B cell (primary cell): Measurements from ENCODE around the gene GTF2A1. TPM values are rescaled to one million over a fixed set of nuclear protein-coding genes. Genes with fewer than 3 reads are reported as not detected.
A peak's percentile ranks its signal among the peaks of the same experiment; 100 is the strongest.

Experiments used
- ATAC-seq: fragments of 200-7000 bp; cut with Tn5 transposase; one replicate; pipeline ENCODE4 v1.10.0; 2021; ENCODE audit warnings: low read depth, mild to moderate bottlenecking, moderate number of reproducible peaks, moderate library complexity
- CTCF ChIA-PET: fragments of 350-600 bp; sonication (Branson Sonifier 250); formaldehyde crosslinking; loops from one replicate; lab custom pipeline; 2021; ENCODE audit warnings: antibody characterized with exemption, inconsistent platforms; lab: Charles Lee
- POLR2A ChIA-PET: fragments of 350-600 bp; sonication (Branson Sonifier 250); formaldehyde crosslinking; loops from one replicate; lab custom pipeline; 2021; ENCODE audit warnings: antibody characterized with exemption; lab: Charles Lee
- DNase-seq: peaks from one replicate; pipeline ENCODE4 v3.0.0; 2013
- H2AFZ ChIP-seq: 2 replicates; pipeline ENCODE4 v1.6.1; 2012; ENCODE audit warnings: mild to moderate bottlenecking, low read depth, low read length; ENCODE audit not compliant: insufficient read depth, poor library complexity, severe bottlenecking
- H3K27ac ChIP-seq, 2 donors: 1 replicate in 1 of 2; 2 replicates in 1 of 2; pipeline ENCODE4 v1.5.1; 2012 to 2013; ENCODE audit warnings: low read length in 2 of 2, mild to moderate bottlenecking in 2 of 2, moderate library complexity in 1 of 2
- H3K27me3 ChIP-seq, 4 experiments: fragments of 200-600 bp in 1 of 4; sonication (generic) in 1 of 4; replicated peaks in 1 of 4; 1 replicate in 2 of 4; 2 replicates in 2 of 4; pipeline versions ENCODE4 v1.6.1 to v1.7.0; 2013 to 2016; ENCODE audit warnings: low read length in 3 of 4, mild to moderate bottlenecking in 2 of 4, mixed read lengths in 1 of 4, moderate library complexity in 1 of 4; ENCODE audit not compliant: insufficient read depth in 4 of 4, control insufficient read depth in 3 of 4; ENCODE audit errors: control extremely low read depth in 1 of 4
- H3K36me3 ChIP-seq, 2 experiments: replicated peaks in 1 of 2; 1 replicate in 1 of 2; 2 replicates in 1 of 2; pipeline versions ENCODE4 v1.6.1 to v1.7.1; 2013; ENCODE audit warnings: low read length in 1 of 2; ENCODE audit not compliant: insufficient read depth in 2 of 2, control insufficient read depth in 1 of 2; ENCODE audit errors: control extremely low read depth in 1 of 2, extremely low read depth in 1 of 2
- H3K4me1 ChIP-seq, 2 donors: fragments of 200-600 bp in 1 of 2; sonication (generic) in 1 of 2; 1 replicate in 1 of 2; 2 replicates in 1 of 2; pipeline versions ENCODE4 v1.5.1 to v1.6.1; 2013 to 2017; ENCODE audit warnings: low read length in 2 of 2; ENCODE audit not compliant: control insufficient read depth in 2 of 2, insufficient read depth in 2 of 2
- H3K4me2 ChIP-seq: replicated peaks from 2 replicates; pipeline ENCODE3; 2012; ENCODE audit warnings: mild to moderate bottlenecking, low read depth, low read length; ENCODE audit not compliant: poor library complexity, severe bottlenecking
- H3K4me3 ChIP-seq, 5 experiments: fragments of 200-600 bp in 1 of 5; sonication (generic) in 1 of 5; 1 replicate in 3 of 5; 2 replicates in 2 of 5; pipeline versions ENCODE4 v1.5.1 to v1.7.0; 2011 to 2016; ENCODE audit warnings: low read length in 4 of 5, mild to moderate bottlenecking in 4 of 5, low read depth in 2 of 5, control low read depth in 1 of 5, moderate library complexity in 1 of 5; ENCODE audit not compliant: insufficient read depth in 1 of 5; ENCODE audit errors: control extremely low read depth in 1 of 5, extremely low read depth in 1 of 5
- H3K79me2 ChIP-seq: fragments of 200-600 bp; sonication (generic); one replicate; pipeline ENCODE4 v1.6.0; 2016; ENCODE audit warnings: low read length; ENCODE audit not compliant: control insufficient read depth, insufficient read depth
- H3K9ac ChIP-seq: fragments of 200-600 bp; sonication (generic); 2 replicates; pipeline ENCODE4 v1.6.1; 2017; ENCODE audit warnings: mild to moderate bottlenecking, low read length, moderate library complexity
- H3K9me3 ChIP-seq, 3 donors: one replicate each; pipeline versions ENCODE4 v1.6.1 to v1.7.1; 2013; ENCODE audit warnings: low read length in 2 of 3; ENCODE audit not compliant: control insufficient read depth in 2 of 3, insufficient read depth in 1 of 3; ENCODE audit errors: control extremely low read depth in 1 of 3
- H4K20me1 ChIP-seq: 2 replicates; pipeline ENCODE4 v1.6.0; 2012; ENCODE audit warnings: mild to moderate bottlenecking, low read length; ENCODE audit not compliant: insufficient read depth, control insufficient read depth, poor library complexity, severe bottlenecking
- H3K27ac Mint-ChIP-seq: one replicate; pipeline ENCODE4 v1.8.0; 2021; ENCODE audit warnings: mixed read lengths
- H3K27me3 Mint-ChIP-seq: one replicate; pipeline ENCODE4 v1.8.0; 2021; ENCODE audit warnings: mixed read lengths
- H3K4me1 Mint-ChIP-seq: one replicate; pipeline ENCODE4 v1.8.0; 2021; ENCODE audit warnings: mixed read lengths
- H3K4me3 Mint-ChIP-seq: one replicate; pipeline ENCODE4 v1.8.0; 2021; ENCODE audit warnings: mixed read lengths
- H3K9me3 Mint-ChIP-seq: one replicate; pipeline ENCODE4 v1.8.0; 2022; ENCODE audit warnings: mixed read lengths; ENCODE audit not compliant: insufficient read depth
- EZH2 ChIP-seq: IDR thresholded peaks from 2 replicates; pipeline ENCODE4 v1.6.1; 2012; ENCODE audit warnings: borderline replicate concordance, low read depth, mild to moderate bottlenecking, moderate library complexity, low read length; ENCODE audit not compliant: insufficient read depth, poor library complexity, severe bottlenecking
- WGBS: methylation state at CpG from one replicate; pipeline ENCODE4 v1.1.5; 2013; ENCODE audit warnings: missing lambda C conversion rate; ENCODE audit not compliant: insufficient coverage; 5-methylcytosine and 5-hydroxymethylcytosine counted together
- intact Hi-C: fragments of 100-400 bp; cut with micrococcal nuclease; formaldehyde crosslinking; loops from one replicate; pipeline ENCODE4 v1.10.0; 2022
- polyA plus RNA-seq: library from polyadenylated mRNA; depleted of rRNA; stranded (reverse); fragments of >200 nt; gene quantifications from 2 replicates; pipeline ENCODE4 v1.2.3, GENCODE V29; 2012
- total RNA-seq, 2 donors: library from RNA; stranded (reverse); fragments of 120-200 nt in 1 of 2; gene quantifications; 1 replicate in 1 of 2; 2 replicates in 1 of 2; pipeline versions ENCODE4 v1.2.3 to v1.2.4, GENCODE V29; 2013 to 2022
- TF ChIP-seq, protein P1 (sequence below): fragments of 200-600 bp; IDR thresholded peaks from one replicate; pipeline ENCODE4 v1.8.0; 2022; ENCODE audit warnings: antibody characterized with exemption, mild to moderate bottlenecking

GTF2A1 gene
- total and polyA plus RNA-seq, 2 donors (not counting 1 experiment from before 2014, with no cell fraction given), result 7.1 to 45.1 TPM

GRCh38 chr14:81192594-81192993 lies 28.2 kb downstream of the GTF2A1 start:
- H3K4me1 Mint-ChIP-seq, result peaks cover 7% of the 10 kb centered on the region
- CTCF ChIA-PET, result no interaction called here
- peak overlapping the region; percentile 12 for H3K27ac Mint-ChIP-seq

GRCh38 chr14:81187832-81188522 lies 32.8 kb downstream of the GTF2A1 start:
- Mint-ChIP-seq H3K4me1 (peaks cover 7% of the 10 kb centered on the region), H3K27me3 (no peaks in the 10 kb centered on the region), H3K4me3 (no peak overlapping the region), H3K9me3 (no peaks in the 10 kb centered on the region), H3K27ac (no peak overlapping the region)
- DNase-seq (no peak), ATAC-seq (no peak)
- no peak overlapping the region for H3K9ac ChIP-seq
- H3K9me3 ChIP-seq, result no peaks in the 10 kb centered on the region
- POLR2A ChIA-PET, result interaction anchor here (1.6 kb wide), 1 partner anchor 31 kb away, joined by 3 read pairs; no protein-coding TSS in a partner anchor
- H4K20me1 ChIP-seq, result no peaks in the 10 kb centered on the region
- peaks cover 21 to 65% of the 10 kb centered on the region in 2 experiments for H3K36me3 ChIP-seq
- no peak overlapping the region for H3K4me2 ChIP-seq
- intact Hi-C loops, result no loop called here
- no peaks in the 10 kb centered on the region for H3K4me1 ChIP-seq
- H3K4me3 ChIP-seq, result no peak overlapping the region
- no peaks in the 10 kb centered on the region for H3K27me3 ChIP-seq
- WGBS, result 89% methylated on average over 3 of the region's 5 CpGs
- H3K79me2 ChIP-seq, result peaks cover 22% of the 10 kb centered on the region
- H2AFZ ChIP-seq, result no peak overlapping the region
- CTCF ChIA-PET, result interaction anchor here (0.7 to 1.1 kb wide), 3 partner anchors 16 to 198 kb away, joined by 3 to 6 read pairs (median 4); no protein-coding TSS in a partner anchor
- H3K27ac ChIP-seq, result no peak overlapping the region
- no peak for TF ChIP-seq EZH2
- TF ChIP-seq, protein P1, sequence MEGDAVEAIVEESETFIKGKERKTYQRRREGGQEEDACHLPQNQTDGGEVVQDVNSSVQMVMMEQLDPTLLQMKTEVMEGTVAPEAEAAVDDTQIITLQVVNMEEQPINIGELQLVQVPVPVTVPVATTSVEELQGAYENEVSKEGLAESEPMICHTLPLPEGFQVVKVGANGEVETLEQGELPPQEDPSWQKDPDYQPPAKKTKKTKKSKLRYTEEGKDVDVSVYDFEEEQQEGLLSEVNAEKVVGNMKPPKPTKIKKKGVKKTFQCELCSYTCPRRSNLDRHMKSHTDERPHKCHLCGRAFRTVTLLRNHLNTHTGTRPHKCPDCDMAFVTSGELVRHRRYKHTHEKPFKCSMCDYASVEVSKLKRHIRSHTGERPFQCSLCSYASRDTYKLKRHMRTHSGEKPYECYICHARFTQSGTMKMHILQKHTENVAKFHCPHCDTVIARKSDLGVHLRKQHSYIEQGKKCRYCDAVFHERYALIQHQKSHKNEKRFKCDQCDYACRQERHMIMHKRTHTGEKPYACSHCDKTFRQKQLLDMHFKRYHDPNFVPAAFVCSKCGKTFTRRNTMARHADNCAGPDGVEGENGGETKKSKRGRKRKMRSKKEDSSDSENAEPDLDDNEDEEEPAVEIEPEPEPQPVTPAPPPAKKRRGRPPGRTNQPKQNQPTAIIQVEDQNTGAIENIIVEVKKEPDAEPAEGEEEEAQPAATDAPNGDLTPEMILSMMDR, result no peak

More at GRCh38 chr14:81192594-81192993, 28.2 kb downstream of the GTF2A1 start:
- H3K4me3 ChIP-seq, result no peak overlapping the region
- no peaks in the 10 kb centered on the region for H3K4me1 ChIP-seq
- Mint-ChIP-seq H3K9me3 (no peaks in the 10 kb centered on the region), H3K4me3 (no peak overlapping the region), H3K27me3 (no peaks in the 10 kb centered on the region)
- H3K4me2 ChIP-seq, result no peak overlapping the region
- peaks cover 5 to 64% of the 10 kb centered on the region in 2 experiments for H3K36me3 ChIP-seq
- H3K9ac ChIP-seq, result no peak overlapping the region
- POLR2A ChIA-PET, result no interaction called here
- intact Hi-C loops, result no loop called here
- no peaks in the 10 kb centered on the region for H3K9me3 ChIP-seq
- H2AFZ ChIP-seq, result no peak overlapping the region
- peaks cover 20% of the 10 kb centered on the region for H3K79me2 ChIP-seq
- no peak overlapping the region for H3K27ac ChIP-seq
- no peaks in the 10 kb centered on the region for H4K20me1 ChIP-seq
- no peak for ATAC-seq
- no peaks in the 10 kb centered on the region for H3K27me3 ChIP-seq
- 100% methylated on average over 1 of the region's 2 CpGs for WGBS
- no peak for DNase-seq
- TF ChIP-seq EZH2, result no peak
- TF ChIP-seq, protein P1, result no peak
